ENCODE results near the gene CPT1C.

GRCh38 chr19:49689133-49690078 is 1.5 kb upstream of the CPT1C start, which contains the start of gene ADM5:
- TF ChIP-seq CTCF (IDR thresholded peaks at IDR 0.05) (peak; percentile 49 to 70 (median 63)), POLR2A (IDR thresholded peaks at IDR 0.05) (no peak)

Measured in body of pancreas (tissue), 4 donors.